Vagina (tissue), 2 donors: ENCODE measurements around the gene GRAMD4. TPM values are rescaled to one million over a fixed set of nuclear protein-coding genes. Genes with fewer than 3 reads are reported as not detected.

Source experiments
- DNase-seq, 2 donors: peaks; one replicate each; pipeline ENCODE4 v3.0.0-alpha.2; 2017; ENCODE audit errors: extremely low spot score in 2 of 2
- H3K27ac ChIP-seq: fragments of 200-600 bp; sonication (generic); one replicate; pipeline ENCODE4 v1.5.1; 2019
- H3K27me3 ChIP-seq: fragments of 200-600 bp; sonication (generic); one replicate; pipeline ENCODE4 v1.5.1; 2019
- H3K36me3 ChIP-seq, 2 donors: fragments of 200-600 bp; sonication (generic); one replicate each; pipeline ENCODE4 v1.5.1; 2017 to 2019
- H3K4me1 ChIP-seq: fragments of 200-600 bp; sonication (generic); one replicate; pipeline ENCODE4 v1.5.1; 2019
- H3K4me3 ChIP-seq, 2 donors: fragments of 200-600 bp; sonication (generic); 1 replicate in 1 of 2; 2 replicates in 1 of 2; pipeline ENCODE4 v1.5.1; 2016 to 2019
- H3K9me3 ChIP-seq: fragments of 200-600 bp; sonication (generic); one replicate; pipeline ENCODE4 v1.5.1; 2019
- CTCF ChIP-seq, 3 experiments: fragments of 450-650 bp in 2 of 3; fragments of 200-600 bp in 1 of 3; sonication (generic) in 1 of 3; IDR thresholded peaks; one replicate each; pipeline ENCODE4 v1.5.1; 2017 to 2019; ENCODE audit warnings: antibody characterized with exemption in 3 of 3, mild to moderate bottlenecking in 2 of 3, moderate library complexity in 2 of 3
- POLR2A ChIP-seq, 2 donors: fragments of 450-650 bp; IDR thresholded peaks; one replicate each; pipeline ENCODE4 v1.6.1; 2017; ENCODE audit warnings: antibody characterized with exemption in 2 of 2, mild to moderate bottlenecking in 2 of 2, moderate library complexity in 2 of 2
- POLR2AphosphoS5 ChIP-seq, 2 donors: sonication (generic); formaldehyde crosslinking; IDR thresholded peaks; one replicate each; pipeline ENCODE4 v1.9.0; 2017; ENCODE audit warnings: antibody characterized with exemption in 2 of 2, mild to moderate bottlenecking in 2 of 2, low read depth in 1 of 2; ENCODE audit not compliant: insufficient read depth in 1 of 2
- intact Hi-C: fragments of 100-400 bp; cut with DNase I; formaldehyde crosslinking; loops from one replicate; pipeline ENCODE4 v1.15.1; 2023
- total RNA-seq: library from RNA; depleted of rRNA; stranded (reverse); fragments of >200 nt; gene quantifications from one replicate; pipeline ENCODE4 v1.2.3, GENCODE V29; 2016

GRAMD4 gene
- total RNA-seq, 1 donor from 2014 or later, result 28.7 TPM

- DNase-seq, result no peak
- Histone ChIP-seq H3K4me3 (no peak overlapping the region), H3K27me3 (no peaks in the 10 kb centered on the region), H3K27ac (peak overlapping the region; percentile 53), H3K4me1 (peaks cover 53% of the 10 kb centered on the region), H3K9me3 (no peaks in the 10 kb centered on the region), H3K36me3 (no peaks in the 10 kb centered on the region)
- intact Hi-C loops, result no loop called here
- TF ChIP-seq POLR2A (IDR thresholded peaks at IDR 0.05), result no peak
- no peak for TF ChIP-seq CTCF (IDR thresholded peaks at IDR 0.05)
- TF ChIP-seq POLR2AphosphoS5 (IDR thresholded peaks at IDR 0.05; ENCODE audit: insufficient read depth in 1 of 2, low read depth in 1 of 2), result no peak
These were observed 24.6 kb upstream of the GRAMD4 start for GRCh38 chr22:46595545-46595944.

- peak overlapping the region; percentile 53 for H3K27ac ChIP-seq
- intact Hi-C loops, result no loop called here
- TF ChIP-seq POLR2A (IDR thresholded peaks at IDR 0.05) (no peak), POLR2AphosphoS5 (IDR thresholded peaks at IDR 0.05; ENCODE audit: insufficient read depth in 1 of 2, low read depth in 1 of 2) (peak in 1 of 2 donors; percentile 35)
- H3K9me3 ChIP-seq, result no peaks in the 10 kb centered on the region
- DNase-seq, result no peak
- H3K27me3 ChIP-seq, result no peaks in the 10 kb centered on the region
- H3K4me1 ChIP-seq, result peaks cover 53% of the 10 kb centered on the region
- no peak overlapping the region for H3K4me3 ChIP-seq
- no peaks in the 10 kb centered on the region for H3K36me3 ChIP-seq
These were observed 24.1 kb upstream of the GRAMD4 start for GRCh38 chr22:46596032-46596441.

GRCh38 chr22:46596819-46597218, 23.4 kb upstream of the GRAMD4 start:
- peak overlapping the region; percentile 53 for H3K27ac ChIP-seq
- no peak for DNase-seq
- no peaks in the 10 kb centered on the region for H3K9me3 ChIP-seq
- no peaks in the 10 kb centered on the region for H3K36me3 ChIP-seq
- H3K27me3 ChIP-seq, result no peaks in the 10 kb centered on the region
- peaks cover 52% of the 10 kb centered on the region for H3K4me1 ChIP-seq
- TF ChIP-seq CTCF (IDR thresholded peaks at IDR 0.05) (no peak), POLR2A (IDR thresholded peaks at IDR 0.05) (no peak), POLR2AphosphoS5 (IDR thresholded peaks at IDR 0.05; ENCODE audit: insufficient read depth in 1 of 2, low read depth in 1 of 2) (no peak)
- intact Hi-C loops, result no loop called here
- H3K4me3 ChIP-seq, result no peak overlapping the region

- TF ChIP-seq CTCF (IDR thresholded peaks at IDR 0.05), result no peak
- TF ChIP-seq POLR2AphosphoS5 (IDR thresholded peaks at IDR 0.05; ENCODE audit: insufficient read depth in 1 of 2, low read depth in 1 of 2), result no peak
- TF ChIP-seq POLR2A (IDR thresholded peaks at IDR 0.05), result no peak
- Histone ChIP-seq H3K36me3 (no peaks in the 10 kb centered on the region), H3K9me3 (no peaks in the 10 kb centered on the region), H3K27me3 (no peaks in the 10 kb centered on the region), H3K27ac (peak overlapping the region; percentile 76), H3K4me1 (peaks cover 45% of the 10 kb centered on the region), H3K4me3 (no peak overlapping the region)
- intact Hi-C loops, result no loop called here
- no peak for DNase-seq
These were observed 22.0 kb upstream of the GRAMD4 start for GRCh38 chr22:46598224-46598623.

- no peaks in the 10 kb centered on the region for H3K9me3 ChIP-seq
- H3K4me1 ChIP-seq, result peaks cover 45% of the 10 kb centered on the region
- no peak for DNase-seq
- H3K36me3 ChIP-seq, result no peaks in the 10 kb centered on the region
- intact Hi-C loops, result no loop called here
- H3K27me3 ChIP-seq, result no peaks in the 10 kb centered on the region
- no peak overlapping the region for H3K4me3 ChIP-seq
- H3K27ac ChIP-seq, result peak overlapping the region; percentile 76
- no peak for TF ChIP-seq POLR2A (IDR thresholded peaks at IDR 0.05)
- TF ChIP-seq POLR2AphosphoS5 (IDR thresholded peaks at IDR 0.05; ENCODE audit: insufficient read depth in 1 of 2, low read depth in 1 of 2), result no peak
- no peak for TF ChIP-seq CTCF (IDR thresholded peaks at IDR 0.05)
These were observed 21.3 kb upstream of the GRAMD4 start for GRCh38 chr22:46598737-46599424.
